ENCODE measurements around the gene HS6ST3. TPM values are rescaled to one million over a fixed set of nuclear protein-coding genes. Genes with fewer than 3 reads are reported as not detected.

The HS6ST3 gene
- total RNA-seq, 6 donors from 2014 or later, result 0.03 to 1.0 (median 0.22) TPM; not detected in 1

GRCh38 chr13:96178759-96179158 is 88.9 kb downstream of the HS6ST3 start:
- Histone ChIP-seq H3K4me3 (no peak overlapping the region), H3K36me3 (no peaks in the 10 kb centered on the region)
- no peak for ATAC-seq (ENCODE audit: low FRiP score in 2 of 2)

GRCh38 chr13:96179309-96179708 is 89.4 kb downstream of the HS6ST3 start:
- no peak for TF ChIP-seq POLR2AphosphoS5 (IDR thresholded peaks at IDR 0.05)
- TF ChIP-seq CTCF (IDR thresholded peaks at IDR 0.05), result no peak
- TF ChIP-seq POLR2A (IDR thresholded peaks at IDR 0.05), result no peak
- no peak for TF ChIP-seq EP300 (IDR thresholded peaks at IDR 0.05)
- no peak for DNase-seq
- Histone ChIP-seq H3K4me3 (no peak overlapping the region), H3K27me3 (no peaks in the 10 kb centered on the region), H3K36me3 (no peaks in the 10 kb centered on the region), H3K27ac (no peak overlapping the region), H3K4me1 (no peaks in the 10 kb centered on the region), H3K9me3 (no peaks in the 10 kb centered on the region)
- 76 to 79% methylated on average over 5 of the region's 5 CpGs for WGBS, 2 donors
- no peak for ATAC-seq (ENCODE audit: low FRiP score in 2 of 2)

More at GRCh38 chr13:96178759-96179158, 88.9 kb downstream of the HS6ST3 start:
- Histone ChIP-seq H3K27me3 (no peaks in the 10 kb centered on the region), H3K27ac (no peak overlapping the region), H3K9me3 (no peaks in the 10 kb centered on the region), H3K4me1 (no peaks in the 10 kb centered on the region)
- 92% methylated on average over 1 of the region's 1 CpG for WGBS, 2 donors
- TF ChIP-seq POLR2AphosphoS5 (IDR thresholded peaks at IDR 0.05), result no peak
- TF ChIP-seq CTCF (IDR thresholded peaks at IDR 0.05), result no peak
- TF ChIP-seq EP300 (IDR thresholded peaks at IDR 0.05), result no peak
- TF ChIP-seq POLR2A (IDR thresholded peaks at IDR 0.05), result no peak
- no peak for DNase-seq

DNA sequence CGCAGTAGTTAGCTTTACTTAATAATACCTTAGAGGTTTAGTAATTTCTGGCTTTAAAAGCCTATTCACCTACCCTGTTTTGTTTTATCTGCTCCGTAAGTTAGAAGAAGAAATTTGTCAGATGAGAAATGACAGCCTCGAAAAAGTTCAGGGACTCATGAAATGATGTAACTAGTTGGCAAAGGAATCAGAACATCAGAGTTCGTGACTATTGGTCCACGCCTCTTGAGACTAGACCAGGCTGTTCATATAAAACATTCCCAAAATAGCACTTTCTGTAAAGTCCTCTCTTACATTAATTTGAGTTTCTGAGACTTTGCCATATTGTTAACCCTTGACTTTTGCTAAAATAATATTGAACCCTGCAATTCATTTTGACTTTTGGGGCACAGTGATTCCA is 92.0 kb downstream of the HS6ST3 start:
- no peak overlapping the region for H3K4me3 ChIP-seq
- 79% methylated on average over 5 of the region's 5 CpGs for WGBS, 2 donors
- H3K36me3 ChIP-seq, result no peaks in the 10 kb centered on the region
- no peak overlapping the region for H3K27ac ChIP-seq
- no peaks in the 10 kb centered on the region for H3K27me3 ChIP-seq
- no peaks in the 10 kb centered on the region for H3K4me1 ChIP-seq
- H3K9me3 ChIP-seq, result no peaks in the 10 kb centered on the region
- ATAC-seq (ENCODE audit: low FRiP score in 2 of 2) (no peak), DNase-seq (no peak)
- TF ChIP-seq CTCF (IDR thresholded peaks at IDR 0.05), result no peak
- no peak for TF ChIP-seq POLR2AphosphoS5 (IDR thresholded peaks at IDR 0.05)
- TF ChIP-seq POLR2A (IDR thresholded peaks at IDR 0.05), result no peak
- TF ChIP-seq EP300 (IDR thresholded peaks at IDR 0.05), result no peak

DNA sequence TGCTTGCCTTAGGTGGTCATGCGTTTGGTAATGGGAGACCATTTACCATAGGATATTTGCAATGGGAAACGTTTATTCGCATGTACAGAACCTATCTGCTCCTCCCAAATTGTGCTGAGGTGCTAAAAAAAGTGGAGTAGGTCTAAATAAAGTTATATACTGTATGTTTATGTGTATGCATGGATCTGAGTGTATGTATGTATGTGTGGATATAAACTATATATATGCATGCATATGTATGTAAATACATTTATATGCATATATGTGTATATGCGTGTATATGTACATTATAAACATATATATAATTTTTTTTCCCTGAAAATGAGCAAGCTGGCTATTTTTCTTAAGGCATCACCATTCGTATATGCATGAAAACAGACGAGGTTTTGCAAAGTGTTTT is 95.9 kb downstream of the HS6ST3 start:
- DNase-seq (no peak), ATAC-seq (ENCODE audit: low FRiP score in 2 of 2) (no peak)
- Histone ChIP-seq H3K27me3 (no peaks in the 10 kb centered on the region), H3K27ac (no peak overlapping the region), H3K36me3 (no peaks in the 10 kb centered on the region), H3K4me1 (no peaks in the 10 kb centered on the region), H3K4me3 (no peak overlapping the region), H3K9me3 (no peaks in the 10 kb centered on the region)
- 78 to 81% methylated on average over 6 of the region's 6 CpGs for WGBS, 2 donors
- TF ChIP-seq POLR2A (IDR thresholded peaks at IDR 0.05), result no peak
- TF ChIP-seq POLR2AphosphoS5 (IDR thresholded peaks at IDR 0.05), result no peak
- TF ChIP-seq CTCF (IDR thresholded peaks at IDR 0.05), result no peak
- no peak for TF ChIP-seq EP300 (IDR thresholded peaks at IDR 0.05)

DNA sequence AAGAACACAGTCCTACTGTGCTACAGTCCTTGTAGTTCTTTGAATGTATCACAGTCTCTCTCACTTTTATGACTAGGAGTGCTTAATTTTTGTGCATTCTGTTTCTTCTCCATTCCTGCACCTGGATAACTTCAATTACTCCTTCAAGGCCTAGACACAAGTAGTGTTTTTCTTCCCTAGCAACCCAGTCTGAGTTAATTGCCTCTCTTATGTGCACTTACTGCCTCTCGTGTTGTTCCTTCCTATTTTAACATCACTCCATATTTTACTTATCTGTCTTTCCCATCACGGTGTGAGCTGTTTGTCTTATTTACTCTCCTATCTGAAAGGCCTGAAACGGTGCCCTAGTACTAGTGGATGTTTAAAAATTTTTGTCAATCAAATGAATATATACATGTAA is 101.5 kb downstream of the HS6ST3 start:
- Histone ChIP-seq H3K4me1 (no peaks in the 10 kb centered on the region), H3K36me3 (no peaks in the 10 kb centered on the region), H3K27me3 (no peaks in the 10 kb centered on the region), H3K27ac (no peak overlapping the region), H3K4me3 (no peak overlapping the region), H3K9me3 (no peaks in the 10 kb centered on the region)
- WGBS, 2 donors, result 37 to 39% methylated on average over 3 of the region's 3 CpGs
- no peak for DNase-seq
- ATAC-seq (ENCODE audit: low FRiP score in 2 of 2), result no peak
- TF ChIP-seq POLR2A (IDR thresholded peaks at IDR 0.05) (no peak), CTCF (IDR thresholded peaks at IDR 0.05) (no peak), EP300 (IDR thresholded peaks at IDR 0.05) (no peak), POLR2AphosphoS5 (IDR thresholded peaks at IDR 0.05) (no peak)

Measured in upper lobe of left lung (tissue), 6 donors.